Measurements from ENCODE around the gene ANXA4.

GRCh38 chr2:69711971-69712370 lies 30.0 kb upstream of the ANXA4 start:
- TF ChIP-seq CTCF (IDR thresholded peaks at IDR 0.05) (no peak), POLR2A (IDR thresholded peaks at IDR 0.05) (no peak)

All from esophagus squamous epithelium (tissue), 4 donors.